Kidney capillary endothelial cell (primary cell): ENCODE results near the gene RCSD1.
"Not testable (repeated sequence)": the region's sequence is repeated elsewhere in the genome, so short reads cannot be mapped to it uniquely, and the experiment has no call there.

Experiments used
- DNase-seq: peaks from one replicate; pipeline ENCODE4 v3.0.0-alpha.2; 2018; ENCODE audit warnings: low spot score

RCSD1 gene

DNA sequence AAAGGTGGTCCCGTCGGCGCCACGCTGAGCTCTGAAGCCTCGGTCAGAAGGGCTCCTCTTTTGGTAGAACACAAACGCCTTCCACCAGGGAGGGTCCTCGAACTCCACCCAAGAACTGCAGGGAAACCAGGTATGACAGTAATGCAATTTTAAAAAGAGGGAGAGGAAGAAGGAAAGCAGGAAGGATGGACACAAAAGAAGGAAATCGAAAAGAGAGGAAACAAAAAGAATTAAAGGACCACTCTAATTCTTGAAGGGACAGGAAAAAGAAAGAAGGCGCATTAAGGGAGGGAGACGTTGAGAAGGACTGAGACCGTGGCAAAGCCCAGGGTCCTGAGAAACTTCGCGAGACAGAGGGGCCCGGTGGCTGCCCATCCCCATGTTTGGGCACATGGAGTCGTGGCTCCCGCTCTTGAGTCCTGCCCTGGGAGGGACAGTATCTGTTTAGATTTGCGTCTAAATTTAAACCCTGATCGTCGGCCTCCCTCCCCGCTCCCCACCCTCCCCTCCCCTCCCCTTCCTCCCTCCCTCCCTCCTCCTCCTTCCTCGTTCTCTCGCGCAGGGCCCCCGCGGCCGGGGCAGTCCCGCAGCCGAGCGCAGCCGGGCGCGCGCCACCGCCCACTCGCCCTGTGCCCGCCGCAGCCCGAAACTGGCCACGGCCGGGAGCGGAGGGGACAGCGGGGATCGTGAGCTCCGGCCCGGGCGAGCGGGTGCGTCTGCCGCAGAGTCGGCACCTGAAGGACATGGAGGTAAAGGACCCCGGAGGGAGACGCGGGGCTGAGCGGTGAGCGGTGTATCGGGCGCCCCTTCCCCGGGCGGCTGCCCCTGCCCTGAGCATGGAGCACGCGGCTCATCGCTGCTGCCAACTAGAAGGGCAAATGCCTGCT is at the start of gene RCSD1:
RCSD1 (plus strand) TSS at position 552 of the 887 bp plus-strand sequence; CDS start at position 744, 192 bp downstream.
- no peak for DNase-seq

- no peak for DNase-seq
These were observed 48.0 kb upstream of the RCSD1 start for GRCh38 chr1:167582064-167582463.

- DNase-seq, result no peak
These were observed 47.3 kb upstream of the RCSD1 start for GRCh38 chr1:167582722-167583121.

GRCh38 chr1:167584581-167584980 is 45.5 kb upstream of the RCSD1 start:
- no peak for DNase-seq

DNA sequence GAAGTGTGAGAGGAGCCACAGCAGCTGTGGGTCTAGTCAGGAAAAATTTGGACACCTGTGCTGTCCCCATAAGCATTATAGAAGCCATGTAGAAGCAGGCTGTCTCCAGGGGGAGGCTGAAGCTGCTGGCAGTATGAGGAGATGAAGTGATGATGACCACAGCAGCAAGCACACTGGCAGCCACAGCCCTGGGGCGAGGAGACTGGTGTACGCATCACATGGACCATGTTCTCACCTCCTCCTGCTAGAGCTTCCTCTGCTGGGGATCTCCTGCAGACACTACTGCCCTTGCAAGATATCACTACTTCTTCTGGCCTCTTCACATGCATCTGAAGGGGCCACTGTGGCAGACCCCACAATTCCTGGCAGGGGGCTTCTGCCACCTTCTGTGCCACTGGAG is 42.7 kb upstream of the RCSD1 start:
- no peak for DNase-seq

GRCh38 chr1:167587872-167588271 is 42.2 kb upstream of the RCSD1 start:
- no peak for DNase-seq

DNA sequence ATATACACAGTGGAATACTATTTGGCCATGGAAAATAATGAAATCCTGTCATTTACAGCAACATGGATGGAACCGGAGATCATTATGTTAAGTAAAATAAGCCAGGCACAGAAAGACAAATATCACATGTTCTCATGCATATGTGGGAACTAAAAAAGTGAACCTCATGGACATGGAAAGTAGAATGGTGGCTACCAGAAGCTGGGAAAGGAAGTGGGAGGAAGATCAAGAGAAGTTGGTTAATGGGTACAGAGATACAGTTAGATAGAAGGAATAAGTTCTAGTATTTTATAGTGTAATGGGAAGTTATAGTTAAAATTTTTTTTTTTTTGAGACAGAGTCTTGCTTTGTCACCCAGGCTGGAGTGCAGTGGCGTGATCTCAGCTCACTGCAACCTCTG is 41.7 kb upstream of the RCSD1 start:
- no peak for DNase-seq

DNA sequence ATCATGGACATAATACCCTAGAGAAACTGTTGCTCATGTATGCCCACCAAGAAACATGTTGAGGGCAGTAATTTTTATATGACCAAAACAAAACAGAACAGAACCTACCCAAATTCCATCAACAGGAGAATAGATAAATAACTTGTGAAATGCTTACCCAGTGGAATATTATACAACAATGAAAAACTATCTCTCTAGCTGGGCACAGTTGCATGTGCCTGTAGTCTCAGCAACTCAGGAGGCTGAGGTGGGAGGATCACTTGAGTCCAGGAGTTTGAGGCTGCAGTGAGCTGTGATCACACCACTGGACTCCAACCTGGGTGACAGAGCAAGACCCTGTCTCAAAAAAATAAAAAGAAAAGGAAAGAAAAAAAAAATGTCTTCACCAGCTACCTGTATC is 37.6 kb upstream of the RCSD1 start:
- DNase-seq, result no peak

DNA sequence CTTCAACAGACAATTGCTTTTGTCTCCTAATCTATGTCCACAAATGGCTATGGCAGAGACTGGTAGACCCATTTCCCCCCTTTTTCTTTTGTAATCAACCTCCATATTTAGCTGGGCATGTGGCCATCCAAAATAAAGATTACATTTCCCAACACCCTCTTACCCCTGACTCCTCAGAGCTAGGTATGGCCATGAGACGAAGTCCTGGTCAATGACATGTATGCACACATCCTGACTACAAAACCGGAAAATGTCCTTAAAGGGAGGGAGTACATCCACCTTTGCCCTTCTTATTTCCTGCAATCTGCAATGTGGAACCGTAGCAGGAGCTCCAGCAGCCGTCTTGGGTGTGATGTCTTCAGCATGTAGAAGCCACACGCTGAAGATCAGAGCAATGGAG is 36.2 kb upstream of the RCSD1 start:
- no peak for DNase-seq

GRCh38 chr1:167594822-167595221 is 35.2 kb upstream of the RCSD1 start:
- DNase-seq, result no peak

GRCh38 chr1:167599957-167600581 is 30.0 kb upstream of the RCSD1 start:
- peak; percentile 46 for DNase-seq

DNA sequence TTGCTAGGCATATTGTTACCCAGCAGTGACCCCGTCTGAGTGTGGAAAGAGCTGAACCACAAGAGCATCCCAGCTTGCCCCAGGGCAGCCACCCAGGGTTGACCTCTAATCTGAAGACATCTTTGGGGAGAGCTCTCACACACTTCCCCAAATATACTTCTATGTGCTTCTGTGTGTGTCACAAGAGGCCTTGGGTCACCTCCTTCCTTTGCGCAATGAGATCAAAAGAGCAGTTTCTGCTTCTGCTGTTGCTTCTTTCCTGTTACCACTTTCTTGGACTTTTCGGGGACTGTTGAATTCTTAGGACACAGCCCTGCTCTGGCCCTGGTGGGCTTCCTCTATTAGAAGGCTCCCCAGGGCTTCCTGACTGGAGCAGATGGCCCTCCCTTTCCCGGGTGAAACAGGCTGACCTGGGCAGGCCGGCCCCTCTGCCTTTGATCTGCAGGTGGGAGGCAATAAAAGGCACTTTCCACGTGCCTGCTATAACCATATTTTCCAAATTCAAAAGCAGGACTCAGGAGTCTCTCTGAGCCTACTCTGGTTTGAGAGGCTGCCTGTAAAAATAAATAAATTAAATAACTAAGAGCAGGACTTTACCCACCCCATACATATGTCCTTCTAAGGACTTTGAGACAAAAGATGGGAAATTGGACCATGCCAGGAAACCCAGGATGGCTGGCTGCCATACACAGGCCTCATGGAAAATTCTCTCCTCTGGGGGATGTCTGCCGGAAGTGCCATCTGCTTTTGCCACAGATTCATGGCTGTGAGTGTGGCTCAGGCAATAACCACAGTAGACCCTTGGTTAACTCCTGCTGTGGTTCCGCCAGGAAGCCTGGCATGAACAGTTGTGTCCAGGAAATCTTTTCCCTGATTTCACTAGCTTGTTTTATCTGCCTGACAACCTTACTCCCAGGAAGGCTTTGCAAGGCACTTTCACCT is 28.3 kb upstream of the RCSD1 start:
- no peak for DNase-seq

GRCh38 chr1:167602840-167603239 is 27.2 kb upstream of the RCSD1 start:
- no peak for DNase-seq

- DNase-seq, result no peak
These were observed 24.5 kb upstream of the RCSD1 start for GRCh38 chr1:167605576-167605975.

DNA sequence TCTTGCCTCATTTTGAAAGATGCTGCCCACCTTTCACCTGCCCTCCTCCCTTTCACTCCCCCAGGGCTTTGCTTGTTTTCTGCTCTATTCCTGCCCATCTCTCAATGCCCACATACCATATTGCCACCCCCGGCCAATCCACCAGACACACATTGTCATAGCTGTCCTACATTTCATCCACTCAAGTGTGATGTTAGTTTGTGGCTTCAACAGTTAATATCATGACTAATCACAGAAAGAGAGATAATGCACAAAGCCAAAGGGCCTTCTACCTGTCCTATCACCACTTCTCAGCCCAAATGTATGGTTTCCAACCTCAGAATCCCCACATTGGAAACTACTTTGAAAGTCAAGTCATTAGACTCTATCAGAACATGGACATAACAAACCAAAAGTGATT is 18.0 kb upstream of the RCSD1 start:
- DNase-seq, result no peak

GRCh38 chr1:167612587-167613385 is 17.2 kb upstream of the RCSD1 start:
- DNase-seq, result no peak

DNA sequence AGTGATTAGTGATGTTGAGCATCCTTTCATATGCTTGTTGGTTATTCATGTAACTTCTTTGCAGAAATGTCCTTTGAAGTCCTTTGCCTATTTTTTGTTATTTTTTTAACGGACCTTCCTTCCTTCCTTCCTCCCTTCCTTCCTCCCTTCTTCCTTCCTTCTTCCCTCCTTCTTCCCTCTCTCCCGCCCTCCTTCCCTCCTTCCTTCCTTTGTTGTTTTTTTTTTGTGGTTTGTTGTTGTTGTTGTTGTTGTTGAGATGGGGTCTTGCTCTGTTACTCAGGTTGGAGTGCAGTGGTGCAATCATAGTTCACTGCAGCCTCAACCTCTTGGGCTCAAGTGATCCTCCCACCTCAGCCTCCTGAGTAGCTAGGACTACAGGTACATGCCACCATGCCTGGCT is 16.0 kb upstream of the RCSD1 start:
- not testable (repeated sequence) for DNase-seq

DNA sequence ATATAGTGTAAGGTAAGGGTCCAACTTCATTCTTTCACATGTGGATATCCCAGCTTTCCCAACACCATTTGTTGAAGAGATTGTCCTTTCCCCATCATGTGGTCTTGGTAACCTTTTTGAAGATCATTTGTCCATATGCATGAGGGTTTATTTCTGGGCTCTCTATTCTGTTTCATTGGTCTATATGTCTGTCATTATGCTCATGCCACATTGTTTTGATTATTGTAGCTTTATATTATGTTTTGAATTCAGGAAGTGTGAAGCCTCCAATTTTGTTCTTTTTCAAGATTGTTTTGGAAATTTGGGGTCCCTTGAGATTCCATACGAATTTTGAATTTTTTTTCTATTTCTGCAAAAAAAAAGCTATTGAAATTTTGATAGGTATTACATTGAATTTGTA is 15.2 kb upstream of the RCSD1 start:
- no peak for DNase-seq

DNA sequence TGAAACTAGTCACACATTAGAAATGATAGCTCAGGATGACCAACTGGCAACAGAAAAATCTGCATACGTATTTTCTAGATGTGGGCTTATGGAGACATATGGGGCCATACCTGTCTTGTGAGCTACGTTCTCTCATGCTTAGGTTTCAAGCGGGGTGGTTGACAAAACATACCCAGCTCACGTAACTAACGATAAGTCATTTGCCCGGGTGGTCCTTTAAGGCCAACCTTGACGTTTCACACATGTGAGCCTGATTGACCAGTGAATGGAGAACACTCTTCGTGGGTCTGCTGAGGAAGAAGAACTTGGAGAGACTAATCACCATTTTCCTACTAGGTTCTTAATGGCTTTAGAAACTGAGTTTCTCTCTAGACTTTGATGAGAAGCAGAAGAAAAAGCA is 13.5 kb upstream of the RCSD1 start:
- DNase-seq, result no peak

DNA sequence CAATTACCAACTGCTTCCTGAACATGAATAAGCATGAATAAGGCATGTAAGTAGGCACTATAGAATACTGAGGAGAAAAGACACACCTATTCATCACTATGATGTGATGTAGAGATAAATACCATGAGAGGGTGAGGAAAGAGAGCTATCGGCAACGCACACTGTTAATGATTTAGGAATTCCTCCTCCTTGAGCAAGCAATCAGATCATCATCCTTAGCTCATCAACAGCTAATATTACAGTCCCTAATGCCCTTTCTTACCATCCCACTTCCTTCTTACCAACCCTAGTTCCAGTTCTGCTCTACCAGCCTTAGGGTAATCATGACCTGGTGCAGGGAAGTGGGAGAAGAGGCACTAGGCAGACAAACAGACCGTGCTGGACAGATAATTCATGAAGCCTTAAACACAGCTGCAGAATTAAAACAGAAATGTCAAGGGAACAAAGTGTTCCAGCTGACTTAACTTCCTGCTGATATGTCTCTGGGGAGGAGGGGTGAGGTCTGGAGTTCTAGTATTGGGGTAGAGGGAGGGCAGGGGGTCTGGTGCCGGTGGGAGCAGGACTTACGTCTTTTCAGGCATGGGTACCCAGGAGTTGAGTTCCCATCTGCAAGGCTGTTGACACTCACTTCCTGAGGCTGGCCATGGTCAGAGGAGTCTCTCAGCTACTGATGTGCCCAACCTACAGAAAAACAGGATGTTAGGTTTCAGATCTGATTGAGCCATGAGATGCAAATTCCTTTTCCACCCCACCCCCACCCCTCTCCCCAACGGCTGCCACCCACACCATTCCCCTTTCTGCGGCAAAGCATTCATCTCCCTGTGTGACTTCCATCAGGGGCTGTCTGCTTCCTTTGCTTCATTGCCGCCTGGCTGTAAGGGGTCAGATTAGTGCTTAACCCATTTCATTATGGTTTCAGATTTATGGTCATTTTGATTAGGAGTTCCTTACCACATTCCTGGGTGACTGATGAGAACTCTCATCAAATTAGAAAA is 12.6 kb upstream of the RCSD1 start:
- peak; percentile 75 for DNase-seq
